ENCODE results near the gene RGS13. TPM values are rescaled to one million over a fixed set of nuclear protein-coding genes. Genes with fewer than 3 reads are reported as not detected.

The RGS13 gene
- total RNA-seq, 1 donor from 2014 or later = not detected

GRCh38 chr1:192709544-192709943 lies 73.6 kb downstream of the RGS13 start:
- TF ChIP-seq CTCF (IDR thresholded peaks at IDR 0.05) (no peak), EZH2phosphoT487 (IDR thresholded peaks at IDR 0.05) (no peak), EZH2 (IDR thresholded peaks at IDR 0.05) (no peak)
- Histone ChIP-seq H3K36me3 (no peaks in the 10 kb centered on the region), H3K27ac (no peak overlapping the region), H3K9ac (no peak overlapping the region), H3K4me1 (peaks cover 11% of the 10 kb centered on the region), H3K27me3 (no peaks in the 10 kb centered on the region), H3K9me3 (ENCODE audit: low read depth) (no peaks in the 10 kb centered on the region), H3K4me2 (no peak overlapping the region), H2AFZ (replicated peaks) (no peak overlapping the region), H3F3A (ENCODE audit: low read depth) (no peaks in the 10 kb centered on the region), H3K79me2 (ENCODE audit: low read depth) (no peaks in the 10 kb centered on the region), H3K4me3 (no peak overlapping the region), H4K20me1 (ENCODE audit: low read depth) (no peaks in the 10 kb centered on the region)
- DNase-seq (ENCODE audit: low spot score) = peak; percentile 75
- H3K9me3 Mint-ChIP-seq = no peaks in the 10 kb centered on the region
- no peak overlapping the region for H3K4me3 Mint-ChIP-seq
- no peaks in the 10 kb centered on the region for H3K36me3 Mint-ChIP-seq
- H3K27ac Mint-ChIP-seq = no peak overlapping the region
- H3K27me3 Mint-ChIP-seq (ENCODE audit: insufficient read depth, low read depth) = no peaks in the 10 kb centered on the region
- peaks cover 4% of the 10 kb centered on the region for H3K4me1 Mint-ChIP-seq

Other genes with a start within 250 kb of the RGS13 start
- not detected in 2 replicates for gene RGS1, start 60.4 kb upstream of the RGS13 start, total RNA-seq (ENCODE audit: low replicate concordance)
- gene RGS2, start 172.9 kb downstream of the RGS13 start, total RNA-seq (ENCODE audit: low replicate concordance) = 13.4 and 14.4 TPM in 2 replicates